ENCODE data around the gene SLC15A4.

SLC15A4 gene

GRCh38 chr12:128787827-128788226 is 35.9 kb downstream of the SLC15A4 start:
- H2BK5ac ChIP-seq (ENCODE audit: low read length) = no peak overlapping the region
- WGBS (ENCODE audit: extremely low coverage, insufficient coverage, low lambda C conversion rate) = no CpG with 5 or more reads among the region's 2 CpGs

GRCh38 chr12:128786741-128787391 is 36.9 kb downstream of the SLC15A4 start:
- H4K8ac ChIP-seq (ENCODE audit: low read depth, low read length) = no peak overlapping the region
- H3K27me3 ChIP-seq (ENCODE audit: insufficient read depth, low read length, poor library complexity) = no peaks in the 10 kb centered on the region
- H3K79me2 ChIP-seq (ENCODE audit: control insufficient read depth, insufficient read depth, low read length) = no peaks in the 10 kb centered on the region
- no peak for DNase-seq
- no peak overlapping the region for H3K18ac ChIP-seq (ENCODE audit: low read length)
- H2BK15ac ChIP-seq (replicated peaks; ENCODE audit: low read depth) = no peak overlapping the region
- H3K4me1 ChIP-seq (ENCODE audit: control insufficient read depth, low read depth, low read length) = no peaks in the 10 kb centered on the region
- no peak overlapping the region for H2BK120ac ChIP-seq (ENCODE audit: low read depth, low read length)
- H3K4me2 ChIP-seq (ENCODE audit: low read length) = no peak overlapping the region
- H3K4ac ChIP-seq (ENCODE audit: low read depth, low read length) = no peak overlapping the region
- no peak overlapping the region for H3K4me3 ChIP-seq (ENCODE audit: low read length)
- no peak overlapping the region for H3K9ac ChIP-seq (ENCODE audit: low read length)
- no peak overlapping the region for H3K56ac ChIP-seq (ENCODE audit: low read length)
- H3K79me1 ChIP-seq (ENCODE audit: low read length) = no peaks in the 10 kb centered on the region
- no CpG with 5 or more reads among the region's 17 CpGs for WGBS (ENCODE audit: extremely low coverage, insufficient coverage, low lambda C conversion rate)
- H2AK5ac ChIP-seq (ENCODE audit: low read length) = no peak overlapping the region
- no peak overlapping the region for H2BK5ac ChIP-seq (ENCODE audit: low read length)
- no peak overlapping the region for H4K5ac ChIP-seq (ENCODE audit: low read length)
- no peak overlapping the region for H3K27ac ChIP-seq (ENCODE audit: low read depth, low read length)
- H3K36me3 ChIP-seq (ENCODE audit: control insufficient read depth, insufficient read depth, low read length) = peaks cover 2% of the 10 kb centered on the region
- no peak overlapping the region for H3K23ac ChIP-seq (ENCODE audit: low read length)

More at GRCh38 chr12:128787827-128788226, 35.9 kb downstream of the SLC15A4 start:
- Histone ChIP-seq H3K18ac (ENCODE audit: low read length) (no peak overlapping the region), H3K4me3 (ENCODE audit: low read length) (no peak overlapping the region), H3K4me1 (ENCODE audit: control insufficient read depth, low read depth, low read length) (no peaks in the 10 kb centered on the region), H3K56ac (ENCODE audit: low read length) (no peak overlapping the region), H3K27me3 (ENCODE audit: insufficient read depth, low read length, poor library complexity) (no peaks in the 10 kb centered on the region), H4K8ac (ENCODE audit: low read depth, low read length) (no peak overlapping the region), H3K36me3 (ENCODE audit: control insufficient read depth, insufficient read depth, low read length) (peaks cover 4% of the 10 kb centered on the region), H3K4me2 (ENCODE audit: low read length) (no peak overlapping the region), H2BK120ac (ENCODE audit: low read depth, low read length) (no peak overlapping the region), H3K27ac (ENCODE audit: low read depth, low read length) (no peak overlapping the region), H4K5ac (ENCODE audit: low read length) (no peak overlapping the region), H3K79me2 (ENCODE audit: control insufficient read depth, insufficient read depth, low read length) (no peaks in the 10 kb centered on the region), H3K9ac (ENCODE audit: low read length) (no peak overlapping the region), H2BK15ac (replicated peaks; ENCODE audit: low read depth) (no peak overlapping the region), H3K79me1 (ENCODE audit: low read length) (no peaks in the 10 kb centered on the region), H2AK5ac (ENCODE audit: low read length) (no peak overlapping the region), H3K23ac (ENCODE audit: low read length) (no peak overlapping the region), H3K4ac (ENCODE audit: low read depth, low read length) (no peak overlapping the region)
- DNase-seq = no peak

- WGBS (ENCODE audit: extremely low coverage, insufficient coverage, low lambda C conversion rate) = no CpG with 5 or more reads among the region's 13 CpGs
- H2AK5ac ChIP-seq (ENCODE audit: low read length) = no peak overlapping the region
- no peak overlapping the region for H2BK5ac ChIP-seq (ENCODE audit: low read length)
- H3K36me3 ChIP-seq (ENCODE audit: control insufficient read depth, insufficient read depth, low read length) = no peaks in the 10 kb centered on the region
- H3K4me2 ChIP-seq (ENCODE audit: low read length) = no peak overlapping the region
- no peaks in the 10 kb centered on the region for H3K79me1 ChIP-seq (ENCODE audit: low read length)
- no peak overlapping the region for H3K23ac ChIP-seq (ENCODE audit: low read length)
- no peak overlapping the region for H3K4ac ChIP-seq (ENCODE audit: low read depth, low read length)
- H3K27me3 ChIP-seq (ENCODE audit: insufficient read depth, low read length, poor library complexity) = no peaks in the 10 kb centered on the region
- no peak for DNase-seq
- no peak overlapping the region for H2BK15ac ChIP-seq (replicated peaks; ENCODE audit: low read depth)
- H3K79me2 ChIP-seq (ENCODE audit: control insufficient read depth, insufficient read depth, low read length) = no peaks in the 10 kb centered on the region
- H3K56ac ChIP-seq (ENCODE audit: low read length) = no peak overlapping the region
- no peak overlapping the region for H3K27ac ChIP-seq (ENCODE audit: low read depth, low read length)
- H3K9ac ChIP-seq (ENCODE audit: low read length) = no peak overlapping the region
- H3K18ac ChIP-seq (ENCODE audit: low read length) = no peak overlapping the region
- H3K4me3 ChIP-seq (ENCODE audit: low read length) = no peak overlapping the region
- no peak overlapping the region for H2BK120ac ChIP-seq (ENCODE audit: low read depth, low read length)
- no peaks in the 10 kb centered on the region for H3K4me1 ChIP-seq (ENCODE audit: control insufficient read depth, low read depth, low read length)
- no peak overlapping the region for H4K5ac ChIP-seq (ENCODE audit: low read length)
- no peak overlapping the region for H4K8ac ChIP-seq (ENCODE audit: low read depth, low read length)
Measured at GRCh38 chr12:128784030-128784760, 39.6 kb downstream of the SLC15A4 start.

GRCh38 chr12:128783129-128783574 is 40.6 kb downstream of the SLC15A4 start:
- Histone ChIP-seq H3K23ac (ENCODE audit: low read length) (no peak overlapping the region), H3K56ac (ENCODE audit: low read length) (no peak overlapping the region), H3K79me2 (ENCODE audit: control insufficient read depth, insufficient read depth, low read length) (no peaks in the 10 kb centered on the region), H2AK5ac (ENCODE audit: low read length) (no peak overlapping the region), H2BK120ac (ENCODE audit: low read depth, low read length) (no peak overlapping the region), H4K8ac (ENCODE audit: low read depth, low read length) (no peak overlapping the region), H2BK5ac (ENCODE audit: low read length) (no peak overlapping the region), H3K27ac (ENCODE audit: low read depth, low read length) (no peak overlapping the region), H3K27me3 (ENCODE audit: insufficient read depth, low read length, poor library complexity) (no peaks in the 10 kb centered on the region), H4K5ac (ENCODE audit: low read length) (no peak overlapping the region), H3K79me1 (ENCODE audit: low read length) (no peaks in the 10 kb centered on the region), H3K4me1 (ENCODE audit: control insufficient read depth, low read depth, low read length) (no peaks in the 10 kb centered on the region), H3K4me3 (ENCODE audit: low read length) (no peak overlapping the region), H3K9ac (ENCODE audit: low read length) (no peak overlapping the region), H3K36me3 (ENCODE audit: control insufficient read depth, insufficient read depth, low read length) (no peaks in the 10 kb centered on the region), H3K18ac (ENCODE audit: low read length) (no peak overlapping the region), H3K4ac (ENCODE audit: low read depth, low read length) (no peak overlapping the region), H3K4me2 (ENCODE audit: low read length) (no peak overlapping the region), H2BK15ac (replicated peaks; ENCODE audit: low read depth) (no peak overlapping the region)
- no peak for DNase-seq
- WGBS (ENCODE audit: extremely low coverage, insufficient coverage, low lambda C conversion rate) = no CpG with 5 or more reads among the region's 8 CpGs

- Histone ChIP-seq H3K79me1 (ENCODE audit: low read length) (no peaks in the 10 kb centered on the region), H2BK15ac (replicated peaks; ENCODE audit: low read depth) (no peak overlapping the region), H3K4me3 (ENCODE audit: low read length) (no peak overlapping the region), H2BK5ac (ENCODE audit: low read length) (no peak overlapping the region), H3K56ac (ENCODE audit: low read length) (no peak overlapping the region), H4K5ac (ENCODE audit: low read length) (no peak overlapping the region), H2BK120ac (ENCODE audit: low read depth, low read length) (no peak overlapping the region), H3K27ac (ENCODE audit: low read depth, low read length) (no peak overlapping the region), H3K79me2 (ENCODE audit: control insufficient read depth, insufficient read depth, low read length) (no peaks in the 10 kb centered on the region), H3K27me3 (ENCODE audit: insufficient read depth, low read length, poor library complexity) (no peaks in the 10 kb centered on the region), H3K36me3 (ENCODE audit: control insufficient read depth, insufficient read depth, low read length) (no peaks in the 10 kb centered on the region), H3K9ac (ENCODE audit: low read length) (no peak overlapping the region), H3K18ac (ENCODE audit: low read length) (no peak overlapping the region), H3K4me1 (ENCODE audit: control insufficient read depth, low read depth, low read length) (no peaks in the 10 kb centered on the region), H2AK5ac (ENCODE audit: low read length) (no peak overlapping the region), H3K4ac (ENCODE audit: low read depth, low read length) (no peak overlapping the region), H4K8ac (ENCODE audit: low read depth, low read length) (no peak overlapping the region), H3K23ac (ENCODE audit: low read length) (no peak overlapping the region), H3K4me2 (ENCODE audit: low read length) (no peak overlapping the region)
- no peak for DNase-seq
Measured at GRCh38 chr12:128779901-128780300, 43.9 kb downstream of the SLC15A4 start.
